GM12878 (cell line): Measurements from ENCODE around the gene LOXL3.

Source experiments
- CBX5 ChIP-seq: sonication (generic); IDR thresholded peaks from 2 replicates; pipeline ENCODE4 v1.6.1; 2016; ENCODE audit warnings: low read depth, moderate library complexity, mild to moderate bottlenecking, inconsistent platforms
- CTCF ChIP-seq, 3 experiments: IDR thresholded peaks in 2 of 3; conservative IDR thresholded peaks in 1 of 3; 2 replicates each; pipeline ENCODE4 v1.5.1; 2011; ENCODE audit warnings: low read depth in 3 of 3, low read length in 3 of 3, mild to moderate bottlenecking in 3 of 3, control low read depth in 2 of 3, moderate library complexity in 2 of 3, inconsistent platforms in 1 of 3, mixed read lengths in 1 of 3; ENCODE audit not compliant: control insufficient read depth in 2 of 3, insufficient read depth in 1 of 3; ENCODE audit errors: extremely low read depth in 1 of 3
- CUX1 ChIP-seq: IDR thresholded peaks from 2 replicates; pipeline ENCODE4 v1.6.1; 2012; ENCODE audit warnings: improper control_type of control experiment, low read depth, low read length; ENCODE audit not compliant: insufficient replicate concordance
- EP300 ChIP-seq, 2 experiments: fragments of 150-350 bp in 1 of 2; IDR thresholded peaks; 2 replicates each; pipeline ENCODE4 v1.6.1; 2011 to 2012; ENCODE audit warnings: low read depth in 2 of 2, low read length in 2 of 2, borderline replicate concordance in 1 of 2, improper control_type of control experiment in 1 of 2, inconsistent platforms in 1 of 2; ENCODE audit not compliant: control insufficient read depth in 1 of 2
- ETV6 ChIP-seq, 2 experiments: fragments of 450-650 bp in 1 of 2; IDR thresholded peaks in 1 of 2; conservative IDR thresholded peaks in 1 of 2; 2 replicates each; pipeline ENCODE4 v1.6.1; 2014; ENCODE audit warnings: antibody characterized with exemption in 1 of 2, borderline replicate concordance in 1 of 2, low read depth in 1 of 2, mild to moderate bottlenecking in 1 of 2, moderate library complexity in 1 of 2
- IKZF1 ChIP-seq: fragments of 450-650 bp; conservative IDR thresholded peaks from 2 replicates; pipeline ENCODE4 v1.6.1; 2017; ENCODE audit warnings: antibody characterized with exemption, mild to moderate bottlenecking
- JUND ChIP-seq: IDR thresholded peaks from 2 replicates; pipeline ENCODE4 v1.6.1; 2012; ENCODE audit warnings: low read depth, mild to moderate bottlenecking, low read length, improper control_type of control experiment, moderate library complexity
- MAX ChIP-seq: IDR thresholded peaks from 2 replicates; pipeline ENCODE4 v1.6.1; 2012; ENCODE audit warnings: low read depth, low read length, improper control_type of control experiment
- MTA2 ChIP-seq: fragments of 450-650 bp; IDR thresholded peaks from 2 replicates; pipeline ENCODE4 v1.6.1; 2016; ENCODE audit warnings: low read depth, mild to moderate bottlenecking, moderate library complexity
- PRDM15 ChIP-seq: fragments of 450-650 bp; formaldehyde crosslinking; IDR thresholded peaks from 2 replicates; pipeline ENCODE4 v1.4.0; 2020; ENCODE audit warnings: mild to moderate bottlenecking, moderate library complexity
- RAD21 ChIP-seq: IDR thresholded peaks from 2 replicates; pipeline ENCODE4 v1.6.1; 2011; ENCODE audit warnings: mild to moderate bottlenecking, low read depth, low read length, moderate library complexity; ENCODE audit not compliant: insufficient read depth
- REST ChIP-seq: IDR thresholded peaks from 2 replicates; pipeline ENCODE4 v1.6.1; 2012; ENCODE audit warnings: mild to moderate bottlenecking, low read depth, low read length
- ZNF217 ChIP-seq: fragments of 450-650 bp; IDR thresholded peaks from 2 replicates; pipeline ENCODE4 v1.6.1; 2017; ENCODE audit warnings: antibody characterized with exemption, mild to moderate bottlenecking
- ZNF274 ChIP-seq: IDR thresholded peaks from one replicate; pipeline ENCODE4 v1.8.0; 2011; ENCODE audit not compliant: insufficient read length, insufficient read depth

- no peak; a peak in 1 of 4 replicates for TF ChIP-seq EP300 (IDR thresholded peaks at IDR 0.05; ENCODE audit: borderline replicate concordance in 1 of 2, control insufficient read depth in 1 of 2, low read depth in 2 of 2, low read length in 2 of 2)
- peak; percentile 99 for TF ChIP-seq IKZF1
- peak; percentile 64 to 75 (median 71) for TF ChIP-seq CTCF (IDR thresholded peaks at IDR 0.05 in 2 of 3, conservative IDR thresholded peaks at IDR 0.05 in 1 of 3; ENCODE audit: control insufficient read depth in 2 of 3, extremely low read depth in 1 of 3, insufficient read depth in 1 of 3, low read depth in 3 of 3, low read length in 3 of 3)
- no peak for TF ChIP-seq ZNF217
- TF ChIP-seq ZNF274: no peak
- no peak for TF ChIP-seq CBX5
- no peak for TF ChIP-seq CUX1
- TF ChIP-seq RAD21: peak; percentile 49
- no peak for TF ChIP-seq PRDM15
- TF ChIP-seq MTA2: no peak
- TF ChIP-seq JUND: 0 out of 2 replicates have a peak, but pooled peaks have one; percentile 9
- TF ChIP-seq ETV6 (conservative IDR thresholded peaks at IDR 0.05 in 1 of 2, IDR thresholded peaks at IDR 0.05 in 1 of 2; ENCODE audit: borderline replicate concordance in 1 of 2, low read depth in 1 of 2): no peak
- TF ChIP-seq REST: no peak
- TF ChIP-seq MAX: peak; percentile 79; the same call in 1 of the 2 replicates
Observed at GRCh38 chr2:74507145-74507925, 46.4 kb downstream of the LOXL3 start, which contains the start of gene PCGF1.
